Measurements from ENCODE around the gene PCSK6. TPM values are rescaled to one million over a fixed set of nuclear protein-coding genes. Genes with fewer than 3 reads are reported as not detected.

PCSK6 gene
- total RNA-seq, 1 donor from 2014 or later: 33.8 TPM

GRCh38 chr15:101502572-101503295 is 13.2 kb upstream of the PCSK6 start:
- DNase-seq (ENCODE audit: missing footprints) (no peak), ATAC-seq (no peak)
- intact Hi-C loops (cut with DNase I): loop anchor here (5.0 kb wide), 3 partner anchors 60 to 200 kb away; no protein-coding TSS in a partner anchor

- ATAC-seq: peak; percentile 43
- DNase-seq (ENCODE audit: missing footprints): no peak
- intact Hi-C loops (cut with DNase I): loop anchor here (2.0 to 5.0 kb wide), 5 partner anchors 60 to 200 kb away; no protein-coding TSS in a partner anchor
Observed at GRCh38 chr15:101501703-101502373, 12.3 kb upstream of the PCSK6 start.

- DNase-seq (ENCODE audit: missing footprints) (no peak), ATAC-seq (peak; percentile 37)
- intact Hi-C loops (cut with DNase I): loop anchor here (2.0 to 5.0 kb wide), 5 partner anchors 59 to 199 kb away; no protein-coding TSS in a partner anchor
Observed at GRCh38 chr15:101500865-101501551, 11.5 kb upstream of the PCSK6 start.

GRCh38 chr15:101499863-101500713 is 10.6 kb upstream of the PCSK6 start:
- intact Hi-C loops (cut with DNase I): loop anchor here (2.0 to 5.0 kb wide), 5 partner anchors 58 to 198 kb away; no protein-coding TSS in a partner anchor
- ATAC-seq (peak; percentile 81), DNase-seq (ENCODE audit: missing footprints) (no peak)

GRCh38 chr15:101498717-101499480 is 9.4 kb upstream of the PCSK6 start:
- DNase-seq (ENCODE audit: missing footprints): no peak
- ATAC-seq: no peak
- intact Hi-C loops (cut with DNase I): no loop called here

GRCh38 chr15:101498076-101498716 is 8.7 kb upstream of the PCSK6 start:
- no peak for DNase-seq (ENCODE audit: missing footprints)
- intact Hi-C loops (cut with DNase I): no loop called here
- no peak for ATAC-seq

- DNase-seq (ENCODE audit: missing footprints): no peak
- intact Hi-C loops (cut with DNase I): no loop called here
- ATAC-seq: peak; percentile 34
Observed at GRCh38 chr15:101497484-101498034, 8.1 kb upstream of the PCSK6 start.

- ATAC-seq (no peak), DNase-seq (ENCODE audit: missing footprints) (no peak)
- intact Hi-C loops (cut with DNase I): no loop called here
Observed at GRCh38 chr15:101497017-101497416, 7.5 kb upstream of the PCSK6 start.

- intact Hi-C loops (cut with DNase I): no loop called here
- DNase-seq (ENCODE audit: missing footprints) (no peak), ATAC-seq (no peak)
Observed at GRCh38 chr15:101496198-101496986, 6.9 kb upstream of the PCSK6 start.

GRCh38 chr15:101495334-101496197 is 6.1 kb upstream of the PCSK6 start:
- no peak for DNase-seq (ENCODE audit: missing footprints)
- intact Hi-C loops (cut with DNase I): no loop called here

GRCh38 chr15:101494251-101494796 is 4.8 kb upstream of the PCSK6 start:
- intact Hi-C loops (cut with DNase I): no loop called here
- DNase-seq (ENCODE audit: missing footprints): no peak
- ATAC-seq: no peak

More at GRCh38 chr15:101495334-101496197, 6.1 kb upstream of the PCSK6 start:
- no peak for ATAC-seq

GRCh38 chr15:101492766-101493692 is 3.5 kb upstream of the PCSK6 start:
- DNase-seq (ENCODE audit: missing footprints): no peak
- peak; percentile 3 for ATAC-seq
- intact Hi-C loops (cut with DNase I): no loop called here

GRCh38 chr15:101491734-101492640 is 2.5 kb upstream of the PCSK6 start:
- DNase-seq (ENCODE audit: missing footprints) (no peak), ATAC-seq (no peak)
- intact Hi-C loops (cut with DNase I): no loop called here

All from Right ventricle myocardium inferior (tissue), 1 donor.